GM18873 (cell line): Measurements from ENCODE around the gene TOX2.

ENCODE experiments used
- ATAC-seq: cut with Tn5 transposase; IDR thresholded peaks from one replicate; pipeline ENCODE4 v1.9.1; 2021; ENCODE audit warnings: mild to moderate bottlenecking, moderate library complexity, moderate number of reproducible peaks; ENCODE audit not compliant: unreplicated experiment, low FRiP score

Gene TOX2

GRCh38 chr20:43973671-43974450, 59.2 kb downstream of the TOX2 start:
- ATAC-seq = no peak

GRCh38 chr20:43974695-43975094, 60.0 kb downstream of the TOX2 start:
- ATAC-seq = no peak

GRCh38 chr20:43975096-43975768, 60.6 kb downstream of the TOX2 start:
- no peak for ATAC-seq

GRCh38 chr20:43976547-43976946, 61.9 kb downstream of the TOX2 start:
- ATAC-seq = no peak

GRCh38 chr20:43977252-43977651, 62.6 kb downstream of the TOX2 start:
- ATAC-seq = no peak

GRCh38 chr20:43977962-43978361, 63.3 kb downstream of the TOX2 start:
- ATAC-seq = no peak

- no peak for ATAC-seq
Observed at GRCh38 chr20:43979576-43980105, 65.0 kb downstream of the TOX2 start.

GRCh38 chr20:43981540-43981939, 66.9 kb downstream of the TOX2 start:
- ATAC-seq = no peak

GRCh38 chr20:43982016-43982415, 67.4 kb downstream of the TOX2 start:
- ATAC-seq = no peak

GRCh38 chr20:43982886-43983285, 68.2 kb downstream of the TOX2 start:
- no peak for ATAC-seq

- ATAC-seq = no peak
Observed at GRCh38 chr20:43983359-43983758, 68.7 kb downstream of the TOX2 start.

- no peak for ATAC-seq
Observed at GRCh38 chr20:43983904-43984361, 69.3 kb downstream of the TOX2 start.

- ATAC-seq = no peak
Observed at GRCh38 chr20:43984587-43984986, 69.9 kb downstream of the TOX2 start.

GRCh38 chr20:43985121-43985520, 70.5 kb downstream of the TOX2 start:
- no peak for ATAC-seq

- ATAC-seq = no peak
Observed at GRCh38 chr20:43985608-43986316, 71.1 kb downstream of the TOX2 start.

GRCh38 chr20:43987018-43987417, 72.4 kb downstream of the TOX2 start:
- no peak for ATAC-seq

- ATAC-seq = no peak
Observed at GRCh38 chr20:43987531-43987930, 72.9 kb downstream of the TOX2 start.

- no peak for ATAC-seq
Observed at GRCh38 chr20:43988451-43988850, 73.8 kb downstream of the TOX2 start.

GRCh38 chr20:43988867-43989266, 74.2 kb downstream of the TOX2 start:
- ATAC-seq = no peak

- ATAC-seq = no peak
Observed at GRCh38 chr20:43991261-43991660, 76.6 kb downstream of the TOX2 start.

- ATAC-seq = no peak
Observed at GRCh38 chr20:43991982-43992381, 77.3 kb downstream of the TOX2 start.
